GM12864 (cell line): Measurements from ENCODE around the gene PRDM7.

ENCODE experiments used
- DNase-seq: peaks from one replicate; pipeline ENCODE4 v3.0.0-alpha.2; 2011; ENCODE audit warnings: low read depth
- H3K4me3 ChIP-seq: 2 replicates; pipeline ENCODE4 v1.5.1; 2011; ENCODE audit warnings: mild to moderate bottlenecking, low read depth, low read length, control low read depth
- TF ChIP-seq, protein P1 (sequence below): IDR thresholded peaks from 2 replicates; pipeline ENCODE4 v1.5.1; 2011; ENCODE audit warnings: low read depth, mild to moderate bottlenecking, moderate library complexity, low read length, control low read depth, inconsistent platforms; ENCODE audit errors: missing control alignments

PRDM7 gene

DNA sequence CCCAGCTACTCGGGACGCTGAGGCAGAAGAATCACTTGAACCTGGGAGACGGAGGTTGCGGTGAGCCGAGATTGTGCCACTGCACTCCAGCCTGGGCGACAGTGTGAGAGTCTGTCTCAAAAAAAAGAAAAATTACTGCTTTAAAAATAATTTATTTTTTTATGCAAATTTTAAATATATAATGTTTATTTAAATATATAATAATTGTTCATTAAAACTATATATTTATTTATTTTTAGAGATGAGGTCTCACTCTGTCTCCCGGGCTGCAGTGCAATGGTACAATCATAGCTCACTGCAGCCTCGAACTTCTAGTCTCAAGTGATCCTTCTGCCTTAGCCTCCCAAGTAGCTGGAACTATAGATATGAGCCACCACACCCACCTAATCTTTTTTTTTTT is 42.6 kb downstream of the PRDM7 start:
- no peak for DNase-seq
- H3K4me3 ChIP-seq = no peak overlapping the region
- TF ChIP-seq, protein P1, sequence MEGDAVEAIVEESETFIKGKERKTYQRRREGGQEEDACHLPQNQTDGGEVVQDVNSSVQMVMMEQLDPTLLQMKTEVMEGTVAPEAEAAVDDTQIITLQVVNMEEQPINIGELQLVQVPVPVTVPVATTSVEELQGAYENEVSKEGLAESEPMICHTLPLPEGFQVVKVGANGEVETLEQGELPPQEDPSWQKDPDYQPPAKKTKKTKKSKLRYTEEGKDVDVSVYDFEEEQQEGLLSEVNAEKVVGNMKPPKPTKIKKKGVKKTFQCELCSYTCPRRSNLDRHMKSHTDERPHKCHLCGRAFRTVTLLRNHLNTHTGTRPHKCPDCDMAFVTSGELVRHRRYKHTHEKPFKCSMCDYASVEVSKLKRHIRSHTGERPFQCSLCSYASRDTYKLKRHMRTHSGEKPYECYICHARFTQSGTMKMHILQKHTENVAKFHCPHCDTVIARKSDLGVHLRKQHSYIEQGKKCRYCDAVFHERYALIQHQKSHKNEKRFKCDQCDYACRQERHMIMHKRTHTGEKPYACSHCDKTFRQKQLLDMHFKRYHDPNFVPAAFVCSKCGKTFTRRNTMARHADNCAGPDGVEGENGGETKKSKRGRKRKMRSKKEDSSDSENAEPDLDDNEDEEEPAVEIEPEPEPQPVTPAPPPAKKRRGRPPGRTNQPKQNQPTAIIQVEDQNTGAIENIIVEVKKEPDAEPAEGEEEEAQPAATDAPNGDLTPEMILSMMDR = no peak

DNA sequence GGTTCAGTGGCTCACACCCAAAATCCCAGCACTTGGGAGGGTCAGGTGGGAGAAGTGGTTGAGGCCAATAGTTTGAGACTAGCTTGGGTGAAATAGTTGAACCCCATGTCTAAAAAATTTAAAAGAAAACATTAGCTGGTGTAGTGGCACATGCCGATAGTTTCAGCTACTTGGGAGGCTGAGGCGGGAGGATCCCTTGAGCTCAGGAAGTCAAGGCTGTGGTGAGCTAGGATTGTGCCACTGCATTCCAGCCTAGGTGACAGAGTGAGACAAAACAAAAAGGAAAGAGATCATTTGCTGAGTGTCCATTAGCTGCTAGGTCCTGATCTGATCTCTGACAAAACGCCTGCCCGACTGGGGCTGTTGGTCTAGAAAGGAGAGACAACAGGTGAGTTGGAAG is 43.7 kb downstream of the PRDM7 start:
- TF ChIP-seq, protein P1 = no peak
- DNase-seq = no peak
- no peak overlapping the region for H3K4me3 ChIP-seq

DNA sequence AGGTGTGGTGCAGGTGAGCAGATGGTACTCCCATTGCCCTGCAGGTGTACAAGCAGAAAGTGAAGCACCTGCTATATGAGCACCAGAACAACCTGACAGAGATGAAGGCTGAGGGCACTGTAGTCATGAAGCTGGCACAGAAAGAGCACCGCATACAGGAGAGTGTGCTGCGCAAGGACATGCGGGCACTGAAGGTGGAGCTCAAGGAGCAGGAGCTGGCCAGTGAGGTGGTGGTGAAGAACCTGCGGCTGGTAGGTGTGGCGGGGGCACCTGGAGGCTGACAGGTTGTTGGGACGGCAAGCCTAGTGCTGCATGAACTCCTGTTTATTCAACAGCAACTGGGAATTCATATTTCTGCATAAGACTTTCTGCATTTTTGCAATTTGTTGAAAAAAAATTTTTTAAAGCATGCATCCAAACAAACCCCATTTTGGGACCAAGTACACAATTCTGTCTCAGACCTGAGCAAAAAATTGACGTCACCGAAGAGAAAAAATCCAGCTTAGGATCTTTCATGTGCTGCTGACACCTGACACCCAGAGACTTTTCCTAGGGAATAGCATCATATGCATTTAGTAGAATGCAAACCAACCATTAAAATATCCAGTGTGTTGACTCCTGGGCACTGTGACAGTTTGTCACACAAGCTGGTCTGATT is 44.3 kb downstream of the PRDM7 start:
- no peak overlapping the region for H3K4me3 ChIP-seq
- no peak for DNase-seq
- TF ChIP-seq, protein P1 = no peak

DNA sequence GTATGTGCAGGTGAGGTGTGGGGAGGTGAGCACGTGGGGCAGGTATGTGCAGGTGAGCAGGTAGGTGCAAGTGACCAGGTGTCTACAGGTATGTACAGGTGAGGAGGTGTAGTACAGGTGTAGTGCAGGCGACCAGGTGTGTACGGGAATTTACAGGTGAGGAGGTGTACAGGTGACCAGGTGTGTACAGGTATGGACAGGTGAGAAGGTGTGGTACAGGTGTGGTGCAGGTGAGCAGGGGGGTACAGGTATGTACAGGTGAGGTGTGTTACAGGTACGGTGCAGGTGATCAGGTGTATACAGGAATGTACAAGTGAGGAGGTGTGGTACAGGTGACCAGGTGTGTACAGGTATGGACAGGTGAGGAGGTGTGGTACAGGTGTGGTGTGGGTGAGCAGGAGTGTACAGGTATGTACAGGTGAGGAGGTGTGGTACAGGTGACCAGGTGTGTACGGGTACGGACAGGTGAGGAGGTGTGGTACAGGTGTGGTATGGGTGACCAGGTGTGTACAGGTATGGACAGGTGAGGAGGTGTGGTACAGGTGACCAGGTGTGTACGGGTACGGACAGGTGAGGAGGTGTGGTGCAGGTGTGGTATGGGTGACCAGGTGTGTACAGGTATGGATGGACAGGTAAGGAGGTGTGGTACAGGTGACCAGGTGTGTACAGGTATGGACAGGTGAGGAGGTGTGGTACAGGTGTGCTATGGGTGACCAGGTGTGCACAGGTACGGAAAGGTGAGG is 45.0 kb downstream of the PRDM7 start:
- DNase-seq = no peak
- H3K4me3 ChIP-seq = no peak overlapping the region
- TF ChIP-seq, protein P1 = no peak

DNA sequence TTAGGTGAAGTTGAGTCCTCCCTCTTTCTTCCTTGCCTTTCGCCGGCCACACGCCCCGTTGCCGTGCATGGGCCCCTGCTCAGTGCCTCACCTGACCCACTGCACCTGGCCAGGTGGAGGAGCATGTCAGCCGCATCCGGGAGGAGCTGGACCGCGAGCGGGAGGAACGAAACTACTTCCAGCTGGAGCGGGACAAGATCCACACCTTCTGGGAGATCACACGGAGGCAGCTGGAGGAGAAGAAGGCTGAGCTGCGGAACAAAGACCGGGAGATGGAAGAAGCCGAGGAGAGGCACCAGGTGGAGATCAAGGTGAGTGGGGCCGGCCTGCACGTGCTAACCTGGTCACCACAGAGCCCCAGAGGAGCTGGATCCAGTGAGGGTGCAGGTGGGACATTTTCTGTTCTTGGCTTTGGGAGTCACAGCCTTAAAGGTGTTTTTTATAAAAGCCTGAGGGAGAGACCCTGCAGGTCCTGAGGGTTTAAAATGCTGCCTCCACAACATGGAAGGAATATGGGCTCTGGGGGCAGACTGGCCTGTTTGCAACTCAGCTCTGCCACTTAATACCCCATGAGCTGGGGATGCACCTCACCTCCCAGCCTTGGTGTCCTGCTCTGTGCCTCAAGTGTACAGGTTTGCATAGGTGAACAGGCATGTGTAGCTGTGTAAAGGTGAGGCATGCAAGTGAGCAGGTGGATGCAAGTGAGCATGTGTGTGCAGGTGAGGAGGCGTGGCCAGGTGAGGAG is 45.8 kb downstream of the PRDM7 start:
- no peak for DNase-seq
- H3K4me3 ChIP-seq = no peak overlapping the region
- TF ChIP-seq, protein P1 = no peak

DNA sequence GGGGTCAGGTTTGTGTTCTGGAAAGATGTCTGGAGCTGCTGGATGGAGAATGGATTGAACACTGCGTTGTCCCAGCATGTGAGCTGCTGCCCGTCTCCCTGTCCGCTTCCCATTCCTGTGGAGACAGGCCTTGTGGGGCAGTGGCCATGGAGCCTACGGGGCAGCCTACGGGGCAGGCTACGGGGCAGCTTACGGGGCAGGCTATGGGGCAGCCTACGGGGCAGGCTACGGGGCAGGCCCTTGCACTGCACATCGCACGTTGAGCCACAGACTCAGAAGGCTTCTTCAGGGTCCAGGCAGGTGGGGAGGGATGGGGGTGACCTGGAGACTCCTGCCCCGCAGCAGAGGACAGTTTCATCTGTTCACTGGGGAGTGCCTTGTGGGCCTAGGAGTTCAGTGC is 48.1 kb downstream of the PRDM7 start:
- TF ChIP-seq, protein P1 = no peak
- H3K4me3 ChIP-seq = no peak overlapping the region
- DNase-seq = no peak
